HepG2 (cell line): ENCODE measurements around the gene TTC23L. TPM values are rescaled to one million over a fixed set of nuclear protein-coding genes. Genes with fewer than 3 reads are reported as not detected.
A peak's percentile ranks its signal among the peaks of the same experiment; 100 is the strongest.

Experiments
- CBX5 ChIP-seq: sonication (generic); formaldehyde crosslinking; IDR thresholded peaks from 2 replicates; pipeline ENCODE4 v1.4.0; 2020; ENCODE audit warnings: missing genetic modification reagents, borderline replicate concordance
- HNRNPUL1 ChIP-seq: fragments of 200-400 bp; formaldehyde crosslinking; IDR thresholded peaks from 2 replicates; pipeline ENCODE4 v1.6.1; 2017; ENCODE audit warnings: low read depth, mild to moderate bottlenecking, low read length, moderate library complexity
- HOXA7 ChIP-seq: sonication (generic); formaldehyde crosslinking; IDR thresholded peaks from 2 replicates; pipeline ENCODE4 v1.8.1; 2022; ENCODE audit warnings: mild to moderate bottlenecking, missing genetic modification reagents, moderate library complexity
- IRF9 ChIP-seq: sonication (generic); formaldehyde crosslinking; IDR thresholded peaks from 2 replicates; pipeline ENCODE4 v1.8.0; 2022; ENCODE audit warnings: missing genetic modification reagents, mild to moderate bottlenecking, borderline replicate concordance
- KDM5B ChIP-seq: sonication (generic); formaldehyde crosslinking; IDR thresholded peaks from 2 replicates; pipeline ENCODE4 v1.4.0; 2020; ENCODE audit warnings: missing genetic modification reagents, mild to moderate bottlenecking, borderline replicate concordance
- MLLT10 ChIP-seq: sonication (generic); formaldehyde crosslinking; IDR thresholded peaks from 2 replicates; pipeline ENCODE4 v1.4.0; 2020; ENCODE audit warnings: missing genetic modification reagents
- NFAT5 ChIP-seq: sonication (generic); formaldehyde crosslinking; IDR thresholded peaks from 2 replicates; pipeline ENCODE4 v1.4.0; 2020; ENCODE audit warnings: missing genetic modification reagents
- NFKBIZ ChIP-seq: IDR thresholded peaks from 2 replicates; pipeline ENCODE4 v1.6.1; 2018; ENCODE audit warnings: missing genetic modification reagents, missing compliant biosample characterization
- RFX1 ChIP-seq: fragments of 450-650 bp; IDR thresholded peaks from 2 replicates; pipeline ENCODE4 v1.6.1; 2017
- STAT5B ChIP-seq: sonication (generic); formaldehyde crosslinking; IDR thresholded peaks from 2 replicates; pipeline ENCODE4 v1.4.0; 2020; ENCODE audit warnings: missing genetic modification reagents
- TFE3 ChIP-seq: IDR thresholded peaks from 2 replicates; pipeline ENCODE4 v1.6.1; 2016
- ZBTB3 ChIP-seq: sonication (generic); formaldehyde crosslinking; IDR thresholded peaks from 2 replicates; pipeline ENCODE4 v1.4.0; 2020; ENCODE audit warnings: low read depth, mild to moderate bottlenecking, moderate library complexity, missing genetic modification reagents, borderline replicate concordance
- ZNF101 ChIP-seq: sonication (generic); formaldehyde crosslinking; IDR thresholded peaks from 2 replicates; pipeline ENCODE4 v1.4.0; 2020; ENCODE audit warnings: mild to moderate bottlenecking, low read depth, missing genetic modification reagents, borderline replicate concordance
- ZNF136 ChIP-seq: sonication (generic); formaldehyde crosslinking; IDR thresholded peaks from 2 replicates; pipeline ENCODE4 v1.8.1; 2022; ENCODE audit warnings: low read depth, mild to moderate bottlenecking, moderate library complexity, missing genetic modification reagents
- ZNF296 ChIP-seq: sonication (generic); formaldehyde crosslinking; conservative IDR thresholded peaks from 2 replicates; pipeline ENCODE4 v1.5.0; 2020; ENCODE audit warnings: mild to moderate bottlenecking, missing genetic modification reagents
- ZNF33A ChIP-seq: sonication (generic); formaldehyde crosslinking; IDR thresholded peaks from 2 replicates; pipeline ENCODE4 v1.5.1; 2020; ENCODE audit warnings: missing genetic modification reagents, mild to moderate bottlenecking, moderate library complexity, borderline replicate concordance
- ZNF367 ChIP-seq: sonication (generic); formaldehyde crosslinking; IDR thresholded peaks from 2 replicates; pipeline ENCODE4 v1.4.0; 2020; ENCODE audit warnings: missing genetic modification reagents, borderline replicate concordance
- ZNF446 ChIP-seq: sonication (generic); formaldehyde crosslinking; IDR thresholded peaks from 2 replicates; pipeline ENCODE4 v1.5.0; 2020; ENCODE audit warnings: mild to moderate bottlenecking, missing genetic modification reagents
- ZNF614 ChIP-seq: IDR thresholded peaks from 2 replicates; pipeline ENCODE4 v1.6.1; 2018; ENCODE audit warnings: missing biosample characterization, missing genetic modification reagents, inconsistent platforms, borderline replicate concordance
- ZNF761 ChIP-seq: sonication (generic); formaldehyde crosslinking; conservative IDR thresholded peaks from 2 replicates; pipeline ENCODE4 v1.4.0; 2020; ENCODE audit warnings: mild to moderate bottlenecking, missing genetic modification reagents
- ZNF766 ChIP-seq: sonication (generic); formaldehyde crosslinking; IDR thresholded peaks from 2 replicates; pipeline ENCODE4 v1.5.0; 2020; ENCODE audit warnings: missing genetic modification reagents, borderline replicate concordance
- ZNF777 ChIP-seq: sonication (generic); formaldehyde crosslinking; IDR thresholded peaks from 2 replicates; pipeline ENCODE4 v1.4.0; 2020; ENCODE audit warnings: missing genetic modification reagents
- ZNF792 ChIP-seq: IDR thresholded peaks from 2 replicates; pipeline ENCODE4 v1.6.1; 2016
- polyA plus RNA-seq, 8 experiments: library from polyadenylated mRNA; depleted of rRNA in 3 of 8; stranded (reverse) in 7 of 8; unstranded in 1 of 8; fragments of >200 nt; fragmentation: Illumina TruSeq in 4 of 8; extraction: Trizol in 4 of 8; gene quantifications; 2 replicates each; pipeline versions ENCODE4 v1.2.1 to v1.2.3, GENCODE V29; 2011 to 2016; ENCODE audit warnings: low read depth in 4 of 8, missing spikeins in 1 of 8, mixed read lengths in 1 of 8; ENCODE audit not compliant: insufficient read depth in 1 of 8
- total RNA-seq, 5 experiments: library from RNA; depleted of rRNA; stranded (reverse); fragments of >200 nt; fragmentation: Illumina TruSeq; extraction: Trizol; gene quantifications; 2 replicates each; pipeline ENCODE4 v1.2.3, GENCODE V29; 2016; ENCODE audit warnings: low read depth in 1 of 5

The TTC23L gene
- total and polyA plus RNA-seq, 2 of the 13 experiments (the other 11 are each of a cell fraction or from before 2014, with no cell fraction given), result 0.37 to 1.4 TPM

- TF ChIP-seq NFAT5 (CRISPR knock-in tag) (no peak), ZNF614 (CRISPR knock-in tag) (peak; percentile 27; the same call in 1 of the 2 replicates), CBX5 (no peak; the same call in 1 of the 2 replicates), ZNF792 (CRISPR knock-in tag) (0 out of 2 replicates have a peak, but pooled peaks have one; percentile 17), MLLT10 (CRISPR knock-in tag) (no peak), ZNF136 (no peak), ZNF101 (CRISPR knock-in tag) (no peak), RFX1 (no peak), ZNF766 (no peak), HOXA7 (no peak), ZNF367 (CRISPR knock-in tag) (no peak), ZNF761 (no peak; the same call in 1 of the 2 replicates), NFKBIZ (CRISPR knock-in tag) (no peak), ZBTB3 (CRISPR knock-in tag) (no peak), ZNF777 (CRISPR knock-in tag) (no peak), ZNF296 (CRISPR knock-in tag) (no peak), ZNF33A (CRISPR knock-in tag) (no peak), ZNF446 (CRISPR knock-in tag) (no peak), TFE3 (CRISPR knock-in tag) (no peak), HNRNPUL1 (no peak), KDM5B (CRISPR knock-in tag) (peak; percentile 57; the same call in 1 of the 2 replicates), IRF9 (CRISPR knock-in tag) (peak; percentile 35; the same call in 1 of the 2 replicates), STAT5B (CRISPR knock-in tag) (no peak)
Observed at GRCh38 chr5:34929720-34930461, 90.9 kb downstream of the TTC23L start (continued).
